LNCAP (cell line): ENCODE data around the gene LCN12.

ENCODE experiments used
- CTCF ChIP-seq: fragments of 450-650 bp; IDR thresholded peaks from 2 replicates; pipeline ENCODE4 v1.5.1; 2017; ENCODE audit warnings: mild to moderate bottlenecking

The LCN12 gene

DNA sequence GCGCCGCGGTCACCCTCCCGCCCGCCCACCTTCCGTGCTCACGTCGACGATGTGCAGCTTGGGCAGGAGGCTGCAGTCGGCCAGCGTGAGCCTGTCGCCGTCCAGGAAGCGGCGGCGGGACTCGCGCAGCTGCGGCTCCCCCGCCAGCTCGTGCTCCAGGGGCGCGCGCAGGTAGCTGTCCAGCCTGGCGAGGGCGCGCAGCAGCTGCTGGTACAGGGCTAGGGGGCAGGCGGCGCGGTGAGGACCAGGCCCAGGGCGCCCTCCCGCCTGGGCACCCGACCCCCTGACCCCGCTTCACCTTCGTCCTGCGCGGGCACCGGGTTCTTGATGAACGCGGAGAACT, 42.8 kb downstream of the LCN12 start:
- no peak for TF ChIP-seq CTCF

DNA sequence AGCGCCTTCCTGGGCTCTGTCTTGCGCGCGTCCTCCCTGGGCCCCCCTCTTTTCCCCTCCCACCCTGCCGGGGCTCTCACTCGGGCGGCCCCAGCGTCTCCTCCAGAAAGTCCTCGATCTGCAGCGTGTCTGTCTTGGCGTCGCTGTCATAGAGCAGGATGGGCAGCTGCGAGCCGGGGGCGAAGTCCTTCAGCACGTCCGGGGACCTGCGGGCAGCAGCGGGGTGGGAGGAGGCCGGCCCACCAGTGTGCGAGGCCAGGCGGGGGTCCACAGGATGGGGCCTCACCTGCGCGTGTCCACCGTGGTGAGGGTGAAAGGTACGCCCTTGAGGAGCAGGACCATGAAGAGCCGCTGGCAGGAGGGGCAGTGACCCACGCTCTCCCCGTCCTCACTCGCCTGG, 43.3 kb downstream of the LCN12 start:
- TF ChIP-seq CTCF = no peak

DNA sequence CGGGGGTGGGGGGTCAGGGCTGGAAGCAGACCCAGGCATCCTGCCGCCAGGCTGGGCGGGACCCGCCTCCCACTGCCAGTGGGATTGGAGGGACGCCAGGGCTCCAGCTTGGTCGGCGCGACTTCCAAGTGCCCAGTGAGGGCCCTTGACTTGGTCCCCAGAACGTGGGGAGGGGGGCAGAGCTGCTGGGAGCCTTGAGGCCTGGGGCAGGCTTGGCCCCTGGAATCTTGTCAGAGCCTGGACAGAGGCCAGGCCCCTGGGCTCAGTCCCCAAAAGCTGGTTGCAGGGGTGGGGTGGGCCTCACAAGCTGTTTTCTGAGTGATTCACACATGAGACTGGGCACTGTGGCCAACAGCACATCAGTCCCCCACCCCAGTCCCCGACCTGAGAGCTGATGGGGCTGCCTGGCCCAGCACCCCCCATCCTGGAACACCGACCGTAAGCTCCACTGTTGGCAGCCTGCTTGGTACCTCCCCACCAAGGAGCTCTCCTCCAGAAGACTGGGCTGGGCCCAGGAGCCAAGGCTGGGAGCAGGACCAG, 43.8 kb downstream of the LCN12 start:
- TF ChIP-seq CTCF = no peak

DNA sequence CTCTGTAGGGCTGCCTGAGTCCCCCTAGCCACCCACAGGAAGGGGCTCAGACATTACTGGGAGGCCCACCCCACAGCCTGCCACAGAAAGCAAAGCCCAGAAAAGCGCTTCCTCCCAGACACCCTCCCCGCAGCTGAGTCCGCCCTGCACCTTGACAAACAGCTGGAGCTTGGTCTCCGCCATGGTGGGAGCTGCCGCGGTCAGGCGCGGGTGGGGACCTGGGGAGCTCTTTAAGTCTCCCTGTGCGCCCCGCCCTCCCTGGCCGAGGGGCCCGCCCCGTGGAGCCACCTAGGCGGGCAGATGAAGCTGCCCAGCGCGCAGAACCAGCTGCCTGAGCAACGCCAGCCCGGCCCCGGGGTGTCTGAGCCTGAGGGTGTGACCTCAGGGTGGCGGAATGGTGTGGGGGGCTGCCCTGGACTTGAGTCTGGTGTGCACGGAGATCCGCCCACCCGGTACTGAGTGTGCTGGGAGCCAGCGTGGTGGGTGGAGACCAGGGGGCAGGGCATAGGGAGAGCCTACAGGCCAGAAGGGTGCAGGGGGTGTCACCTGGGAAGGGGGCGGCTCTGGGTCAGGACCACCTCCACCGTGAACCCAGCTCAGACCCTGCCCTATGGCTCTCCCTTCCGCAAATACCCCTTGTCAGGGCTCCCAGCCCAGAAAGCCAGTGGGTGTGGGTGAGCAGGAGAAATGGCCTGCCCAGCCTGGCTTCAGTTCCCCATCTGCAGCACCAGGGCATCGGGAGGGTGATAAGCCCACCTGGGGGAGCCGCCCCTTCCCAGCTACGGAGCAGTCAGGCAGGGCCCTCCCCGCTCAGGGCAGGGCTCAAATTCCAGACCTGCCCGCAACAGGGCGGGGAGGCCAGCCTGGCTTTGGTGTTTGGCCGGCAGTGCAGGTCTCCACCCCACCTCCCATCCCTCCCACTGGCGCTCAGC, 44.6 kb downstream of the LCN12 start, which contains the start of gene CLIC3:
TSS of gene CLIC3 (minus strand) at position 208 of the 932 bp plus-strand sequence. CDS start at position 183, 25 bp downstream.
- TF ChIP-seq CTCF = no peak

- no peak for TF ChIP-seq CTCF
These were observed 45.3 kb downstream of the LCN12 start for GRCh38 chr9:136997371-136997770.

GRCh38 chr9:136997830-136998234, 45.8 kb downstream of the LCN12 start:
- TF ChIP-seq CTCF = no peak

DNA sequence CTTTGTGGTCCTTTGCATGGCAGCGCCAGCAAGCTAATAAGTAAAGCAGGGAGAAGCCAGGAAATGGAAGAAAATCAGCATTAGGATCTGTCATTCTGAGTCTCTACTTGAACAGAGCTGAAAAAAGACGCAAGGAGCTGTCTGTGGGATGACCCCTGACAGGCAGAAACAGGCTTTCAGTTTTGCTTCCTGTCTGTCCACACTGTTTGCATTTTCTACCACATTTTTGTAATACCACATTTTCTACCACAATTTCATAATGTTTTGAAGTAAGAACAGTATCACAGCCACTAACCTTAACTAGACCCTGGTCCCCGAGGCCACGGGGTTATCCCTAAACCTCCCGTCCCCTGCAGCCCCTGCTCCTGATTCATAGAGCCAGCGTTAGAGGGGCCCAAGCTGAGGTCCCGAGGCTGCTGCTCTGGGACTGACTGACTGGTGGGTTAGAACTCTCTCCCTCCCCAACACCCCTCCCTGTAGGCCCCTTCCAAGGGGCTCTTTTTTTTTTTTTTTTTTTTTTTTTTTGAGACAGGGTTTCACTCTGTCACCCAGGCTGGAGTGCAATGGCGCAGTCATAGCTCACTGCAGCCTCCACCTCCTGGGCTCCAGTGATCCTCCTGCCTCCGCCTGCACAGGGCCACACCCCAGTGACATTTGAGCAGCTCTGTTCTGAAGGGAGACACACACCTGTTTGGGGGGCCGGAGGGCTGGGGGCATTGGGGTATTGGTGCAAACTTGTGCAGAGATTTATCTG, 48.3 kb downstream of the LCN12 start:
- no peak for TF ChIP-seq CTCF
